BLaER1 treated with 17β-estradiol and CSF1 and Interleukin-3, amounts not matched to agents 10 nM and 100 nM (cell line): ENCODE results near the gene PAK4.
A peak's percentile ranks its signal among the peaks of the same experiment; 100 is the strongest.

Experiments used
- H3K27ac ChIP-seq, 11 experiments: shearing (Covaris generic); formaldehyde crosslinking; 2 replicates each; pipeline ENCODE4 v1.8.1; 2022
- H3K27me3 ChIP-seq, 11 experiments: shearing (Covaris generic); formaldehyde crosslinking; 2 replicates each; pipeline ENCODE4 v1.8.1; 2022
- H3K36me3 ChIP-seq, 11 experiments: shearing (Covaris generic); formaldehyde crosslinking; 2 replicates each; pipeline ENCODE4 v1.8.1; 2022
- H3K4me1 ChIP-seq, 10 experiments: shearing (Covaris generic); formaldehyde crosslinking; 2 replicates each; pipeline ENCODE4 v1.8.1; 2022
- H3K4me2 ChIP-seq, 11 experiments: shearing (Covaris generic); formaldehyde crosslinking; 2 replicates each; pipeline ENCODE4 v1.8.1; 2022
- H3K4me3 ChIP-seq, 10 experiments: shearing (Covaris generic); formaldehyde crosslinking; 2 replicates each; pipeline ENCODE4 v1.8.1; 2022
- H3K9ac ChIP-seq, 11 experiments: shearing (Covaris generic); formaldehyde crosslinking; 2 replicates each; pipeline ENCODE4 v1.8.1; 2022
- H3K9me3 ChIP-seq, 11 experiments: shearing (Covaris generic); formaldehyde crosslinking; replicated peaks in 1 of 11; 2 replicates each; pipeline ENCODE4 v1.8.1; 2022
- H4K20me1 ChIP-seq, 11 experiments: shearing (Covaris generic); formaldehyde crosslinking; 2 replicates each; pipeline ENCODE4 v1.8.1; 2022
- Cebpa-rat ChIP-seq, 11 experiments: shearing (Covaris generic); IDR thresholded peaks; 2 replicates each; pipeline ENCODE4 v1.8.1; 2022

PAK4 gene

GRCh38 chr19:39145180-39145953 is 19.8 kb downstream of the PAK4 start:
- Histone ChIP-seq H3K27ac (peak overlapping the region in 2 of 11 experiments; percentile 21 to 22; a peak in 4 of 22 replicates), H3K4me1 (peaks cover 36 to 65% (median 55%) of the 10 kb centered on the region in 10 experiments), H3K4me3 (no peak overlapping the region), H3K4me2 (peak overlapping the region; percentile 45 to 86 (median 72)), H4K20me1 (peaks cover 6 to 96% (median 76%) of the 10 kb centered on the region in 11 experiments; a peak in 21 of 22 replicates), H3K36me3 (peaks cover 7 to 18% (median 12%) of the 10 kb centered on the region in 11 experiments; a peak in 21 of 22 replicates), H3K9me3 (peaks cover 3 to 11% (median 6%) of the 10 kb centered on the region in 11 experiments; a peak in 12 of 22 replicates), H3K9ac (peak overlapping the region in 3 of 11 experiments; percentile 20 to 41 (median 35); a peak in 4 of 22 replicates), H3K27me3 (no peaks in the 10 kb centered on the region)
- TF ChIP-seq Cebpa-rat (IDR thresholded peaks at IDR 0.05), result no peak

- Histone ChIP-seq H3K36me3 (peaks cover 7 to 18% (median 12%) of the 10 kb centered on the region in 11 experiments; a peak in 21 of 22 replicates), H3K4me3 (no peak overlapping the region), H3K27me3 (no peaks in the 10 kb centered on the region), H3K9ac (no peak overlapping the region), H3K9me3 (peaks cover 3 to 11% (median 6%) of the 10 kb centered on the region in 11 experiments; a peak in 12 of 22 replicates), H4K20me1 (peaks cover 6 to 96% (median 76%) of the 10 kb centered on the region in 11 experiments; a peak in 21 of 22 replicates), H3K4me2 (peak overlapping the region in 6 of 11 experiments; percentile 12 to 72 (median 55); a peak in 9 of 22 replicates), H3K4me1 (peaks cover 37 to 68% (median 55%) of the 10 kb centered on the region in 10 experiments), H3K27ac (no peak overlapping the region)
- TF ChIP-seq Cebpa-rat (IDR thresholded peaks at IDR 0.05), result no peak
These were observed 20.5 kb downstream of the PAK4 start for GRCh38 chr19:39146091-39146490.

- Histone ChIP-seq H3K4me3 (no peak overlapping the region), H3K27ac (no peak overlapping the region), H3K9ac (no peak overlapping the region), H3K9me3 (peaks cover 3 to 11% (median 6%) of the 10 kb centered on the region in 11 experiments; a peak in 12 of 22 replicates), H4K20me1 (peaks cover 6 to 96% (median 76%) of the 10 kb centered on the region in 11 experiments; a peak in 21 of 22 replicates), H3K4me2 (0 out of 22 replicates have a peak overlapping the region, but pooled peaks of 1 of the 11 experiments have one; percentile 68), H3K4me1 (peaks cover 35 to 68% (median 56%) of the 10 kb centered on the region in 10 experiments), H3K36me3 (peaks cover 7 to 18% (median 12%) of the 10 kb centered on the region in 11 experiments; a peak in 21 of 22 replicates), H3K27me3 (no peaks in the 10 kb centered on the region)
- no peak for TF ChIP-seq Cebpa-rat (IDR thresholded peaks at IDR 0.05)
These were observed 21.3 kb downstream of the PAK4 start for GRCh38 chr19:39146686-39147450.

- Histone ChIP-seq H3K36me3 (peaks cover 7 to 18% (median 12%) of the 10 kb centered on the region in 11 experiments; a peak in 21 of 22 replicates), H3K9ac (no peak overlapping the region), H4K20me1 (peaks cover 6 to 96% (median 76%) of the 10 kb centered on the region in 11 experiments; a peak in 21 of 22 replicates), H3K4me3 (no peak overlapping the region), H3K27ac (no peak overlapping the region), H3K9me3 (peaks cover 3 to 11% (median 6%) of the 10 kb centered on the region in 11 experiments; a peak in 12 of 22 replicates), H3K4me1 (peaks cover 29 to 68% (median 55%) of the 10 kb centered on the region in 10 experiments), H3K4me2 (no peak overlapping the region), H3K27me3 (no peaks in the 10 kb centered on the region)
- no peak for TF ChIP-seq Cebpa-rat (IDR thresholded peaks at IDR 0.05)
These were observed 21.9 kb downstream of the PAK4 start for GRCh38 chr19:39147480-39147879.

- peaks cover 7 to 24% (median 14%) of the 10 kb centered on the region in 11 experiments for H3K36me3 ChIP-seq
- no peak overlapping the region for H3K9ac ChIP-seq
- H3K27ac ChIP-seq, result no peak overlapping the region
- H3K9me3 ChIP-seq, result peaks cover 3 to 11% (median 6%) of the 10 kb centered on the region in 11 experiments; a peak in 12 of 22 replicates
- TF ChIP-seq Cebpa-rat (IDR thresholded peaks at IDR 0.05), result no peak
- H3K4me3 ChIP-seq, result no peak overlapping the region
- peaks cover 20 to 58% (median 49%) of the 10 kb centered on the region in 10 experiments for H3K4me1 ChIP-seq
- H4K20me1 ChIP-seq, result peaks cover 6 to 94% (median 72%) of the 10 kb centered on the region in 11 experiments; a peak in 21 of 22 replicates
- no peaks in the 10 kb centered on the region for H3K27me3 ChIP-seq
- H3K4me2 ChIP-seq, result no peak overlapping the region
These were observed 23.4 kb downstream of the PAK4 start for GRCh38 chr19:39148939-39149529.

- Histone ChIP-seq H3K9me3 (peaks cover 3 to 11% (median 6%) of the 10 kb centered on the region in 11 experiments; a peak in 12 of 22 replicates), H4K20me1 (peaks cover 10 to 94% (median 72%) of the 10 kb centered on the region in 11 experiments; a peak in 21 of 22 replicates), H3K4me1 (peaks cover 8 to 58% (median 49%) of the 10 kb centered on the region in 10 experiments), H3K9ac (peak overlapping the region in 1 of 11 experiments; percentile 17; a peak in 1 of 22 replicates), H3K36me3 (peaks cover 7 to 26% (median 16%) of the 10 kb centered on the region in 11 experiments), H3K27ac (peak overlapping the region in 1 of 11 experiments; percentile 17; a peak in 1 of 22 replicates), H3K4me3 (no peak overlapping the region), H3K27me3 (no peaks in the 10 kb centered on the region), H3K4me2 (peak overlapping the region in 1 of 11 experiments; percentile 54; a peak in 1 of 22 replicates)
- TF ChIP-seq Cebpa-rat (IDR thresholded peaks at IDR 0.05), result no peak
These were observed 24.6 kb downstream of the PAK4 start for GRCh38 chr19:39150235-39150634.

- 0 out of 22 replicates have a peak overlapping the region, but pooled peaks of 1 of the 11 experiments have one; percentile 18 for H3K9ac ChIP-seq
- no peak for TF ChIP-seq Cebpa-rat (IDR thresholded peaks at IDR 0.05)
- peaks cover 3 to 11% (median 6%) of the 10 kb centered on the region in 11 experiments; a peak in 12 of 22 replicates for H3K9me3 ChIP-seq
- no peaks in the 10 kb centered on the region for H3K27me3 ChIP-seq
- H3K4me3 ChIP-seq, result no peak overlapping the region
- H3K27ac ChIP-seq, result 0 out of 22 replicates have a peak overlapping the region, but pooled peaks of 1 of the 11 experiments have one; percentile 11
- H3K4me2 ChIP-seq, result peak overlapping the region in 10 of 11 experiments; percentile 5 to 76 (median 54); a peak in 14 of 22 replicates
- peaks cover 5 to 58% (median 50%) of the 10 kb centered on the region in 10 experiments; a peak in 19 of 20 replicates for H3K4me1 ChIP-seq
- peaks cover 8 to 94% (median 72%) of the 10 kb centered on the region in 11 experiments; a peak in 21 of 22 replicates for H4K20me1 ChIP-seq
- H3K36me3 ChIP-seq, result peaks cover 7 to 27% (median 16%) of the 10 kb centered on the region in 11 experiments
These were observed 25.4 kb downstream of the PAK4 start for GRCh38 chr19:39150807-39151600.
